Adrenal gland (tissue), 12 donors: ENCODE data around the gene HPS4. TPM values are rescaled to one million over a fixed set of nuclear protein-coding genes. Genes with fewer than 3 reads are reported as not detected.
A peak's percentile ranks its signal among the peaks of the same experiment; 100 is the strongest.

ENCODE experiments used
- DNase-seq, 7 donors: peaks; one replicate each; pipeline ENCODE4 v3.0.0-alpha.2; 2019 to 2020
- H3K27ac ChIP-seq, 5 donors: fragments of 200-600 bp; sonication (generic) in 4 of 5; 1 replicate in 3 of 5; 2 replicates in 2 of 5; pipeline versions ENCODE4 v1.5.1 to v1.8.0; 2016 to 2020; ENCODE audit warnings: mild to moderate bottlenecking in 1 of 5
- H3K27me3 ChIP-seq: fragments of 200-600 bp; 2 replicates; pipeline ENCODE4 v1.8.0; 2021
- H3K36me3 ChIP-seq, 2 donors: fragments of 200-600 bp; replicated peaks in 1 of 2; 1 replicate in 1 of 2; 2 replicates in 1 of 2; pipeline versions ENCODE4 v1.5.1 to v1.8.0; 2018 to 2022
- H3K4me1 ChIP-seq, 2 donors: fragments of 200-600 bp; replicated peaks in 1 of 2; 1 replicate in 1 of 2; 2 replicates in 1 of 2; pipeline versions ENCODE4 v1.5.1 to v1.8.0; 2018 to 2021
- H3K4me3 ChIP-seq, 4 donors: fragments of 200-600 bp; sonication (generic) in 3 of 4; one replicate each; pipeline ENCODE4 v1.5.1; 2016 to 2018
- H3K9me3 ChIP-seq, 3 donors: fragments of 200-600 bp; sonication (generic) in 1 of 3; replicated peaks in 1 of 3; 1 replicate in 2 of 3; 2 replicates in 1 of 3; pipeline versions ENCODE4 v1.5.1 to v1.8.0; 2016 to 2021
- POLR2A ChIP-seq, 2 donors: fragments of 450-650 bp; IDR thresholded peaks; one replicate each; pipeline ENCODE4 v1.6.1; 2017; ENCODE audit warnings: antibody characterized with exemption in 2 of 2, mild to moderate bottlenecking in 2 of 2, moderate library complexity in 1 of 2
- WGBS, 4 donors: extraction: QIAGEN DNeasy Blood & Tissue Kit in 2 of 4; methylation state at CpG; one replicate each; pipeline versions ENCODE4 v1.1.5 to v1.1.7; 2013 to 2017; 5-methylcytosine and 5-hydroxymethylcytosine counted together
- intact Hi-C, 2 donors: fragments of 100-400 bp; cut with DNase I; formaldehyde crosslinking; loops; one replicate each; pipeline versions ENCODE4 v1.14.1 to v1.15.0; 2022 to 2023
- polyA plus RNA-seq, 3 donors: library from polyadenylated mRNA; stranded (reverse); fragments of 200-250 nt in 2 of 3; fragments of 350-450 nt in 1 of 3; fragmentation: Illumina TruSeq in 1 of 3; extraction: RNeasy Lipid Tissue Mini Kit (QIAGEN cat#74804) in 1 of 3; gene quantifications; one replicate each; pipeline ENCODE4 v1.2.3, GENCODE V29; 2013 to 2014
- total RNA-seq, 9 donors: library from RNA; depleted of rRNA in 4 of 9; stranded (reverse); fragments of >200 nt in 4 of 9; fragments of 120-200 nt in 1 of 9; fragmentation: NEBNext Ultra II Directional in 1 of 9; extraction: Animal tissue kit (Norgen Biotek cat#: 25700) in 1 of 9; gene quantifications; one replicate each; pipeline versions ENCODE4 v1.1.0 to v1.2.4, GENCODE V29; 2013 to 2023
- TF ChIP-seq, protein P1 (sequence below), 6 experiments: fragments of 450-650 bp in 4 of 6; fragments of 200-600 bp in 2 of 6; sonication (generic) in 1 of 6; IDR thresholded peaks; 1 replicate in 5 of 6; 2 replicates in 1 of 6; pipeline versions ENCODE4 v1.5.1 to v1.8.0; 2016 to 2021; ENCODE audit warnings: antibody characterized with exemption in 6 of 6, mild to moderate bottlenecking in 2 of 6, moderate library complexity in 1 of 6
- donor health status: healthy with polysubstance abuse.
- donor health status: Bipolar disorder and iron deficiency.
- donor health status: DM: yes; HTN: yes; CAD: no.
- donor health status: DM: no; HTN: no; CAD: no.
- donor health status: DM: no; HTN: no; CAD: no.
- donor health status: DM: yes; HTN: yes; CAD: no.

The HPS4 gene
- total and polyA plus RNA-seq, 12 donors = 19.9 to 38.6 (median 31.9) TPM

DNA sequence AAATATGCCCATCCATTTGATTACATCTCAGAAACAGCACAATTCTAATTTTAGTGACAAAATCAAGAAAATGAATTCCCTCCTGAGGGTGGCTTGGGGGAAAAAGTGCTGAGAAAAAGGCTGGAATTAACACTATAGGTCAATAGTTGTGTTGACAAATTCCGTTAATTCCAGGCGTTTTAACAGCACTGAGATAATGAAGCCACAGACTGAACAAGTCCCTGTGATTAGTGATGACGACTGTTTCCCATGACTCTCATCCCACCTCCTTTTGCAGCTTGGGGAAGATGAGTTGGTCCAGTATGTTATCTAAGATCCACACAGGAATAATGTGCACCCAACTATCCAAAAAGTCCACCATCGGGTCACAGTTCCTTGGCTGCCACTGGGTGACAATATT lies 12.9 kb upstream of the HPS4 start:
- Histone ChIP-seq H3K9me3 (no peaks in the 10 kb centered on the region), H3K36me3 (peaks cover 0 to 99% of the 10 kb centered on the region in 2 donors), H3K4me1 (peaks cover 6 to 12% of the 10 kb centered on the region in 2 donors), H3K27me3 (no peaks in the 10 kb centered on the region), H3K4me3 (no peak overlapping the region), H3K27ac (no peak overlapping the region)
- intact Hi-C loops = no loop called here
- WGBS, 4 donors = 81 to 85% (median 83%) methylated on average over 4 of the region's 4 CpGs
- TF ChIP-seq POLR2A (IDR thresholded peaks at IDR 0.05) = no peak
- TF ChIP-seq, protein P1, sequence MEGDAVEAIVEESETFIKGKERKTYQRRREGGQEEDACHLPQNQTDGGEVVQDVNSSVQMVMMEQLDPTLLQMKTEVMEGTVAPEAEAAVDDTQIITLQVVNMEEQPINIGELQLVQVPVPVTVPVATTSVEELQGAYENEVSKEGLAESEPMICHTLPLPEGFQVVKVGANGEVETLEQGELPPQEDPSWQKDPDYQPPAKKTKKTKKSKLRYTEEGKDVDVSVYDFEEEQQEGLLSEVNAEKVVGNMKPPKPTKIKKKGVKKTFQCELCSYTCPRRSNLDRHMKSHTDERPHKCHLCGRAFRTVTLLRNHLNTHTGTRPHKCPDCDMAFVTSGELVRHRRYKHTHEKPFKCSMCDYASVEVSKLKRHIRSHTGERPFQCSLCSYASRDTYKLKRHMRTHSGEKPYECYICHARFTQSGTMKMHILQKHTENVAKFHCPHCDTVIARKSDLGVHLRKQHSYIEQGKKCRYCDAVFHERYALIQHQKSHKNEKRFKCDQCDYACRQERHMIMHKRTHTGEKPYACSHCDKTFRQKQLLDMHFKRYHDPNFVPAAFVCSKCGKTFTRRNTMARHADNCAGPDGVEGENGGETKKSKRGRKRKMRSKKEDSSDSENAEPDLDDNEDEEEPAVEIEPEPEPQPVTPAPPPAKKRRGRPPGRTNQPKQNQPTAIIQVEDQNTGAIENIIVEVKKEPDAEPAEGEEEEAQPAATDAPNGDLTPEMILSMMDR (IDR thresholded peaks at IDR 0.05) = no peak
- no peak for DNase-seq

DNA sequence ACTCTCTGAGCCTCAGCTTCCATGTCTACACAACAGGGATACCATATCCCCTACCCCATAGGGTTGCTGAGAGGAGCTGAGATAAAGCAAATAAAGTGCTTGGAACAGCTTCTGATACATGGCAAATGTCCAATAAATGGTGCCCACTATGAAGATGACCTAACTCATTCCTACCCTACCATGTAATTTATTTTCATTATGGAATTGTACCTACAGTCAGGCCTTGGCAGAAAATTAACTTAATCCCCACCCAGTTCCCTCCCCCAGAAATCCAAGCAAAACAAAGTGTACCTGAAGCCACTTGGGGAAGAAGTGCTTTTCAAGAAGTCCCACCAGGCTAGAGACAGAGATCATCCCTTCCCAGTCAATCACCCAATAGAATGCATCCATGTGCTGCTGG lies 10.9 kb upstream of the HPS4 start:
- H3K36me3 ChIP-seq = peaks cover 0 to 97% of the 10 kb centered on the region in 2 donors

DNA sequence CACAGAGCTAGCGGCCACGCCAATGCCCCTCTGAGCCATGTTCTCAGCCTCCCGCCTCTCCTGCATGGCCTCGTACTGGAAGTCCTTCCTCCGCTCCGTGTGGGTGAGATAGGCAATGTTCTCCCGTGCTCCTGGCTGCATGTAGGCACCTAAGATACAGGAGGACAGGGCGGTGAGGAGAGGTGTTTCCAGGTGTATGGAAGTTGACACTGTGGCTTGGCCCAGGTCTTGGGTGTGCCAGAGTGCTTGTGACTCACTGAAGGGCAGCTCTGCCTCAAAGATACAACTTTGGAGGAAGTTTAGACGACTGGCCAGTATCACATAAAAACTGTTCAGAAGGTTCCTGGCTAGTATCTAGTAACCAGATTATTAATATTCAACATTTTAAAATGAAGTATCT lies 8.6 kb upstream of the HPS4 start:
- Histone ChIP-seq H3K27me3 (no peaks in the 10 kb centered on the region), H3K4me3 (no peak overlapping the region), H3K4me1 (peaks cover 6 to 12% of the 10 kb centered on the region in 2 donors), H3K9me3 (no peaks in the 10 kb centered on the region), H3K36me3 (peaks cover 0 to 96% of the 10 kb centered on the region in 2 donors), H3K27ac (peak overlapping the region in 1 of 5 donors; percentile 6)
- WGBS, 4 donors = 84 to 93% (median 92%) methylated on average over 4 to 9 of the region's 9 CpGs
- intact Hi-C loops = loop anchor here in 1 of 2 donors (5.0 kb wide), 1 partner anchor 95 kb away; no protein-coding TSS in a partner anchor
- DNase-seq = no peak
- no peak for TF ChIP-seq POLR2A (IDR thresholded peaks at IDR 0.05)
- TF ChIP-seq, protein P1 (IDR thresholded peaks at IDR 0.05) = no peak

More for the DNA sequence above, 10.9 kb upstream of the HPS4 start:
- Histone ChIP-seq H3K27me3 (no peaks in the 10 kb centered on the region), H3K27ac (peak overlapping the region in 1 of 5 donors; percentile 3), H3K4me1 (peaks cover 6 to 12% of the 10 kb centered on the region in 2 donors), H3K9me3 (no peaks in the 10 kb centered on the region), H3K4me3 (no peak overlapping the region)
- intact Hi-C loops = loop anchor here in 1 of 2 donors (5.0 kb wide), 1 partner anchor 93 kb away; no protein-coding TSS in a partner anchor
- TF ChIP-seq POLR2A (IDR thresholded peaks at IDR 0.05) = no peak
- TF ChIP-seq, protein P1 (IDR thresholded peaks at IDR 0.05) = no peak
- no peak for DNase-seq

DNA sequence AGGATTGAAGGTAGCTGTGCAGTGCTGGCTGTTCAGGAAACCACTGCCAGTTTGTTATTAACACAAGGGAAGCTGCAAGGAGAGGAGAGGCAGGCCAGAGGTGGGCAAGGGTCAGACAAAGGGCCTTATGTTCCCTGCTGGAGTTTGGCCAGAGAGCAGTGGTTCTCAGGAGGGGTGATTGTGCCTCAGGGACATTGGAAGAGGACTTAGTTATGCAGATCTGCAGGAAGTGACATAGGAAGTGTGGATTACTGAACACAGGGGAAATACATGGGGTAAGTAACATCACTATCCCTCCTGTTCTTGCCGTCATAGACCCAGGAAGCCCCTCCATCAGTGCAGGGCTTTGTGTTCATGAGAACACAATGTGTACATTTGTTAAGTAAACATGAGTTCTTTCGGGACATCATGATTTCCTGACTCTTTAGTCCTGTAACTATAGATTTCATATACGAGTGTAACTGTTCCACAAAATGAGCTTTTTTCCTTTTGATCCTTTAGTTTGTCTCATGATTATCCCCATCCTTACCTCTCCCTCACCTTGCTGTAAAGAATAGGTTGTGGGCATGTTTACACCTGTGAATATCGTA lies 6.0 kb upstream of the HPS4 start:
- no peak overlapping the region for H3K4me3 ChIP-seq
- intact Hi-C loops = loop anchor here in 1 of 2 donors (5.0 kb wide), 1 partner anchor 98 kb away; no protein-coding TSS in a partner anchor
- 83 to 89% (median 84%) methylated on average over 4 of the region's 4 CpGs for WGBS, 4 donors
- no peaks in the 10 kb centered on the region for H3K9me3 ChIP-seq
- DNase-seq = no peak
- TF ChIP-seq, protein P1 (IDR thresholded peaks at IDR 0.05) = no peak
- no peak for TF ChIP-seq POLR2A (IDR thresholded peaks at IDR 0.05)
- H3K27ac ChIP-seq = no peak overlapping the region
- no peaks in the 10 kb centered on the region for H3K27me3 ChIP-seq
- H3K4me1 ChIP-seq = peaks cover 12 to 23% of the 10 kb centered on the region in 2 donors
- H3K36me3 ChIP-seq = peaks cover 0 to 70% of the 10 kb centered on the region in 2 donors
